SK-N-SH treated with all-trans-retinoic acid at 6 μM for 48 hours (cell line): ENCODE results near the gene TRPC1.

Experiments used
- ATAC-seq: fragments of 200-7000 bp; cut with Tn5 transposase; 3 replicates; pipeline ENCODE4 v1.9.1; 2020; ENCODE audit warnings: mild to moderate bottlenecking, moderate library complexity
- ARNTL ChIP-seq: fragments of 450-650 bp; formaldehyde crosslinking; IDR thresholded peaks from 2 replicates; pipeline ENCODE4 v1.5.0; 2020; ENCODE audit warnings: low read depth, mild to moderate bottlenecking, moderate library complexity, borderline replicate concordance
- BACH2 ChIP-seq: fragments of 250-450 bp; sonication (Bioruptor Pico); IDR thresholded peaks from 2 replicates; pipeline ENCODE4 v1.9.0; 2021; ENCODE audit warnings: mild to moderate bottlenecking, borderline replicate concordance
- CREB5 ChIP-seq: fragments of 250-450 bp; sonication (Bioruptor Pico); IDR thresholded peaks from 2 replicates; pipeline ENCODE4 v1.5.1; 2020; ENCODE audit warnings: low read depth, mild to moderate bottlenecking, moderate library complexity
- CSDC2 ChIP-seq: fragments of 250-450 bp; sonication (Bioruptor Pico); IDR thresholded peaks from 2 replicates; pipeline ENCODE4 v1.5.0; 2020; ENCODE audit warnings: mild to moderate bottlenecking, moderate library complexity
- CSRNP3 ChIP-seq: fragments of 250-450 bp; sonication (Bioruptor Pico); IDR thresholded peaks from 2 replicates; pipeline ENCODE4 v1.5.1; 2021; ENCODE audit warnings: mild to moderate bottlenecking, moderate library complexity
- ESRRG ChIP-seq: fragments of 250-450 bp; sonication (Bioruptor Pico); IDR thresholded peaks from 2 replicates; pipeline ENCODE4 v1.6.1; 2021; ENCODE audit warnings: mild to moderate bottlenecking
- GLIS3 ChIP-seq: fragments of 250-450 bp; sonication (Bioruptor Pico); IDR thresholded peaks from 2 replicates; pipeline ENCODE4 v1.5.0; 2020; ENCODE audit warnings: mild to moderate bottlenecking, moderate library complexity
- ISL1 ChIP-seq: fragments of 250-450 bp; sonication (Bioruptor Pico); IDR thresholded peaks from 2 replicates; pipeline ENCODE4 v2.1.2; 2022; ENCODE audit warnings: mild to moderate bottlenecking, moderate library complexity
- OSR1 ChIP-seq: fragments of 250-450 bp; sonication (Bioruptor Pico); IDR thresholded peaks from 2 replicates; pipeline ENCODE4 v1.8.0; 2022; ENCODE audit warnings: moderate library complexity, mild to moderate bottlenecking, inconsistent platforms
- PATZ1 ChIP-seq: fragments of 250-450 bp; sonication (Bioruptor Pico); IDR thresholded peaks from 2 replicates; pipeline ENCODE4 v1.8.0; 2020; ENCODE audit warnings: mild to moderate bottlenecking, moderate library complexity, borderline replicate concordance
- PPARA ChIP-seq: fragments of 250-450 bp; sonication (Bioruptor Pico); IDR thresholded peaks from 2 replicates; pipeline ENCODE4 v1.5.0; 2020; ENCODE audit warnings: mild to moderate bottlenecking, borderline replicate concordance
- TCF4 ChIP-seq: fragments of 250-450 bp; sonication (Bioruptor Pico); IDR thresholded peaks from 2 replicates; pipeline ENCODE4 v1.8.0; 2021; ENCODE audit warnings: mild to moderate bottlenecking, moderate library complexity, borderline replicate concordance
- TOX ChIP-seq: fragments of 250-450 bp; sonication (Bioruptor Pico); IDR thresholded peaks from 2 replicates; pipeline ENCODE4 v1.8.0; 2021; ENCODE audit warnings: mild to moderate bottlenecking, moderate library complexity, borderline replicate concordance
- TSHZ2 ChIP-seq: fragments of 250-450 bp; sonication (Bioruptor Pico); IDR thresholded peaks from 2 replicates; pipeline ENCODE4 v1.5.0; 2020; ENCODE audit warnings: mild to moderate bottlenecking, moderate library complexity
- ZC3H10 ChIP-seq: fragments of 250-450 bp; sonication (Bioruptor Pico); IDR thresholded peaks from 2 replicates; pipeline ENCODE4 v1.5.1; 2021; ENCODE audit warnings: mild to moderate bottlenecking, moderate library complexity
- ZFP3 ChIP-seq: fragments of 250-450 bp; sonication (Bioruptor Pico); IDR thresholded peaks from 2 replicates; pipeline ENCODE4 v1.5.0; 2020; ENCODE audit warnings: mild to moderate bottlenecking, moderate library complexity
- ZFP30 ChIP-seq: fragments of 450-650 bp; formaldehyde crosslinking; IDR thresholded peaks from 2 replicates; pipeline ENCODE4 v1.5.0; 2022; ENCODE audit warnings: mild to moderate bottlenecking, moderate library complexity
- ZNF565 ChIP-seq: fragments of 450-650 bp; formaldehyde crosslinking; conservative IDR thresholded peaks from 2 replicates; pipeline ENCODE4 v1.5.0; 2020; ENCODE audit warnings: low read depth, mild to moderate bottlenecking, moderate library complexity
- ZNF70 ChIP-seq: fragments of 450-650 bp; formaldehyde crosslinking; IDR thresholded peaks from 2 replicates; pipeline ENCODE4 v1.5.0; 2020; ENCODE audit warnings: mild to moderate bottlenecking, moderate library complexity
- ZNF8 ChIP-seq: fragments of 450-650 bp; formaldehyde crosslinking; IDR thresholded peaks from 2 replicates; pipeline ENCODE4 v1.5.0; 2020; ENCODE audit warnings: mild to moderate bottlenecking, moderate library complexity

The TRPC1 gene

GRCh38 chr3:142846779-142847577 is 123.1 kb downstream of the TRPC1 start:
- no peak for ATAC-seq
- TF ChIP-seq CSRNP3 (CRISPR knock-in tag) (no peak), TSHZ2 (CRISPR knock-in tag) (no peak), CREB5 (no peak), TCF4 (CRISPR knock-in tag) (no peak), ARNTL (no peak), ZFP30 (CRISPR knock-in tag) (no peak)

GRCh38 chr3:142849148-142849547 is 125.3 kb downstream of the TRPC1 start:
- TF ChIP-seq PATZ1 (CRISPR knock-in tag), result no peak
- no peak for TF ChIP-seq ZNF565 (CRISPR knock-in tag)
- TF ChIP-seq OSR1 (CRISPR knock-in tag), result no peak
- no peak for TF ChIP-seq TSHZ2 (CRISPR knock-in tag)
- peak; percentile 46 for TF ChIP-seq ISL1 (CRISPR knock-in tag)
- ATAC-seq, result no peak

- TF ChIP-seq ZFP30 (CRISPR knock-in tag) (no peak), ZNF565 (CRISPR knock-in tag) (no peak), GLIS3 (CRISPR knock-in tag) (no peak), ZC3H10 (no peak), BACH2 (CRISPR knock-in tag) (no peak), ESRRG (no peak)
- peak; percentile 85 for ATAC-seq
Measured at GRCh38 chr3:142850395-142851023, 126.7 kb downstream of the TRPC1 start.

- ATAC-seq, result no peak; the same call in 2 of the 3 replicates
- TF ChIP-seq ESRRG (no peak), TCF4 (CRISPR knock-in tag) (no peak), GLIS3 (CRISPR knock-in tag) (no peak), TOX (CRISPR knock-in tag) (no peak), ZNF8 (CRISPR knock-in tag) (no peak), ZNF565 (CRISPR knock-in tag) (no peak), CSDC2 (CRISPR knock-in tag) (no peak), ISL1 (CRISPR knock-in tag) (no peak), ZFP3 (CRISPR knock-in tag) (no peak), CSRNP3 (CRISPR knock-in tag) (no peak), CREB5 (no peak), ZNF70 (CRISPR knock-in tag) (no peak), PPARA (CRISPR knock-in tag) (no peak), ZFP30 (CRISPR knock-in tag) (no peak)
Measured at GRCh38 chr3:142852009-142852408, 128.2 kb downstream of the TRPC1 start.
